Measurements from ENCODE around the gene MRPL40. TPM values are rescaled to one million over a fixed set of nuclear protein-coding genes. Genes with fewer than 3 reads are reported as not detected.
A peak's percentile ranks its signal among the peaks of the same experiment; 100 is the strongest.

Gene MRPL40
- polyA plus RNA-seq, 1 donor from 2014 or later, result 32.5 TPM

GRCh38 chr22:19476023-19476422 is 43.7 kb downstream of the MRPL40 start:
- Histone ChIP-seq H3K4me2 (ENCODE audit: low read length) (no peak overlapping the region), H3K27ac (ENCODE audit: low read length) (no peak overlapping the region), H3K9me3 (ENCODE audit: low read length) (no peaks in the 10 kb centered on the region), H3K4me3 (ENCODE audit: low read length) (no peak overlapping the region), H3K79me2 (replicated peaks; ENCODE audit: insufficient read depth, low read length) (peaks cover 19% of the 10 kb centered on the region), H3K27me3 (ENCODE audit: insufficient read depth, low read depth, low read length) (no peaks in the 10 kb centered on the region), H3K9me2 (ENCODE audit: insufficient read depth, low read length) (no peaks in the 10 kb centered on the region), H2AFZ (ENCODE audit: low read depth, low read length) (no peak overlapping the region), H3K9ac (ENCODE audit: low read length) (no peak overlapping the region), H3K36me3 (ENCODE audit: insufficient read depth, low read length) (peaks cover 3% of the 10 kb centered on the region), H3F3A (ENCODE audit: insufficient read depth, low read length, poor library complexity, severe bottlenecking) (no peaks in the 10 kb centered on the region), H4K20me1 (ENCODE audit: insufficient read depth) (no peaks in the 10 kb centered on the region)
- TF ChIP-seq SMC3 (conservative IDR thresholded peaks at IDR 0.05; ENCODE audit: poor library complexity) (no peak), POLR2AphosphoS5 (IDR thresholded peaks at IDR 0.05) (no peak), EP300 (conservative IDR thresholded peaks at IDR 0.05; ENCODE audit: poor library complexity, severe bottlenecking) (no peak), EZH2 (IDR thresholded peaks at IDR 0.05; ENCODE audit: borderline replicate concordance, insufficient read depth, low read length, poor library complexity, severe bottlenecking) (no peak), MXI1 (conservative IDR thresholded peaks at IDR 0.05; ENCODE audit: poor library complexity, severe bottlenecking) (no peak), REST (IDR thresholded peaks at IDR 0.05; ENCODE audit: borderline replicate concordance) (no peak), RAD21 (conservative IDR thresholded peaks at IDR 0.05) (no peak), TAF1 (IDR thresholded peaks at IDR 0.05; ENCODE audit: low read depth) (no peak)
- TF ChIP-seq, protein P1, sequence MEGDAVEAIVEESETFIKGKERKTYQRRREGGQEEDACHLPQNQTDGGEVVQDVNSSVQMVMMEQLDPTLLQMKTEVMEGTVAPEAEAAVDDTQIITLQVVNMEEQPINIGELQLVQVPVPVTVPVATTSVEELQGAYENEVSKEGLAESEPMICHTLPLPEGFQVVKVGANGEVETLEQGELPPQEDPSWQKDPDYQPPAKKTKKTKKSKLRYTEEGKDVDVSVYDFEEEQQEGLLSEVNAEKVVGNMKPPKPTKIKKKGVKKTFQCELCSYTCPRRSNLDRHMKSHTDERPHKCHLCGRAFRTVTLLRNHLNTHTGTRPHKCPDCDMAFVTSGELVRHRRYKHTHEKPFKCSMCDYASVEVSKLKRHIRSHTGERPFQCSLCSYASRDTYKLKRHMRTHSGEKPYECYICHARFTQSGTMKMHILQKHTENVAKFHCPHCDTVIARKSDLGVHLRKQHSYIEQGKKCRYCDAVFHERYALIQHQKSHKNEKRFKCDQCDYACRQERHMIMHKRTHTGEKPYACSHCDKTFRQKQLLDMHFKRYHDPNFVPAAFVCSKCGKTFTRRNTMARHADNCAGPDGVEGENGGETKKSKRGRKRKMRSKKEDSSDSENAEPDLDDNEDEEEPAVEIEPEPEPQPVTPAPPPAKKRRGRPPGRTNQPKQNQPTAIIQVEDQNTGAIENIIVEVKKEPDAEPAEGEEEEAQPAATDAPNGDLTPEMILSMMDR (IDR thresholded peaks at IDR 0.05; ENCODE audit: poor library complexity, severe bottlenecking), result no peak

DNA sequence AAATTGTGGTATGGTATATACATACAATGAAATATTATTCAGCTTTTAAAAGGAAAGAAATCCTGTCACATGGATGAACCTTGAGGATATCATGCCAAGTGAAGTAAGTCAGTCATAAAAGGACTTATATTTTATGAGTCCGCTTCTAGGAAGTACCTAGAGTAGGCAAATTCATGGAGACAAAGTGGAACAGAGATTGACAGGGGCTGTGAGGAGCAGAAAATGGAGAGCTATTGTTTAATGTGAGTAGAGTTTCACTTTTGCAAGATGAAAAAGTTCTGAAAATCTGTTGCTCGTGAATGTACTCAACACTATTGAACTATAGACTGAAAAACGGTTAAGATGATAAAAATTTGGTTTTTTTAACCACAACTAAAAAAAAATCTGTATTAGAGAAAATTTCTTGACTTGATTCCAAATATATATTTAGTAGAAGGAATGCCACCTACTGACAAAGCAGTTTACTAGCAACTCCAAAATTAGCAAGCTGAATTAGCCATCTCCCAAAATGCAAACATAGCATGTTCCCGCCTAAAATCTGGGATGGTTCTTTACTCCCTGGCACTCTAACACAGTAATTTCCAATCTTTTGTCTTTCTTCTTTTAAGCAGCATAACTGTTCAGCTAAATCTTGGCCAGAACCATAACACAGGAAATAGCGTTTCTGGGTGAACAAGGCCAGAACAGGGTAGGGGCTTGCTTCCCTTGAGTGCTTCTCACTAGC is 45.1 kb downstream of the MRPL40 start:
- H3K9me3 ChIP-seq (ENCODE audit: low read length), result no peaks in the 10 kb centered on the region
- H3K4me2 ChIP-seq (ENCODE audit: low read length), result peak overlapping the region; percentile 79
- H3K27ac ChIP-seq (ENCODE audit: low read length), result no peak overlapping the region
- peak overlapping the region; percentile 73 for H3K9ac ChIP-seq (ENCODE audit: low read length)
- no peaks in the 10 kb centered on the region for H3K27me3 ChIP-seq (ENCODE audit: insufficient read depth, low read depth, low read length)
- H3K9me2 ChIP-seq (ENCODE audit: insufficient read depth, low read length), result no peaks in the 10 kb centered on the region
- H3K79me2 ChIP-seq (replicated peaks; ENCODE audit: insufficient read depth, low read length), result peaks cover 19% of the 10 kb centered on the region
- H3F3A ChIP-seq (ENCODE audit: insufficient read depth, low read length, poor library complexity, severe bottlenecking), result no peaks in the 10 kb centered on the region
- peaks cover 3% of the 10 kb centered on the region for H3K36me3 ChIP-seq (ENCODE audit: insufficient read depth, low read length)
- H4K20me1 ChIP-seq (ENCODE audit: insufficient read depth), result no peaks in the 10 kb centered on the region
- peak overlapping the region; percentile 84 for H3K4me3 ChIP-seq (ENCODE audit: low read length)
- no peak overlapping the region for H2AFZ ChIP-seq (ENCODE audit: low read depth, low read length)
- TF ChIP-seq EZH2 (IDR thresholded peaks at IDR 0.05; ENCODE audit: borderline replicate concordance, insufficient read depth, low read length, poor library complexity, severe bottlenecking) (no peak), RAD21 (conservative IDR thresholded peaks at IDR 0.05) (no peak), EP300 (conservative IDR thresholded peaks at IDR 0.05; ENCODE audit: poor library complexity, severe bottlenecking) (no peak), MXI1 (conservative IDR thresholded peaks at IDR 0.05; ENCODE audit: poor library complexity, severe bottlenecking) (no peak), REST (IDR thresholded peaks at IDR 0.05; ENCODE audit: borderline replicate concordance) (no peak), TAF1 (IDR thresholded peaks at IDR 0.05; ENCODE audit: low read depth) (no peak), SMC3 (conservative IDR thresholded peaks at IDR 0.05; ENCODE audit: poor library complexity) (no peak), POLR2AphosphoS5 (IDR thresholded peaks at IDR 0.05) (no peak)
- TF ChIP-seq, protein P1 (IDR thresholded peaks at IDR 0.05; ENCODE audit: poor library complexity, severe bottlenecking), result no peak
